IgD-negative memory B cell (primary cell): ENCODE results near the gene STK10. TPM values are rescaled to one million over a fixed set of nuclear protein-coding genes. Genes with fewer than 3 reads are reported as not detected.

Experiments used
- H3K27ac Mint-ChIP-seq, 3 donors: one replicate each; pipeline ENCODE4 v1.8.0; 2020 to 2022; ENCODE audit warnings: mild to moderate bottlenecking in 3 of 3, mixed read lengths in 3 of 3, moderate library complexity in 1 of 3
- H3K27me3 Mint-ChIP-seq: one replicate; pipeline ENCODE4 v1.8.0; 2021; ENCODE audit warnings: mixed read lengths
- H3K36me3 Mint-ChIP-seq: one replicate; pipeline ENCODE4 v1.8.0; 2020; ENCODE audit warnings: mild to moderate bottlenecking, mixed read lengths
- H3K4me1 Mint-ChIP-seq, 3 donors: one replicate each; pipeline ENCODE4 v1.8.0; 2020 to 2022; ENCODE audit warnings: mixed read lengths in 3 of 3, mild to moderate bottlenecking in 1 of 3
- H3K4me3 Mint-ChIP-seq, 4 donors: one replicate each; pipeline ENCODE4 v1.8.0; 2020 to 2022; ENCODE audit warnings: mild to moderate bottlenecking in 4 of 4, mixed read lengths in 4 of 4, moderate library complexity in 3 of 4
- H3K9me3 Mint-ChIP-seq, 3 donors: one replicate each; pipeline ENCODE4 v1.8.0; 2020 to 2021; ENCODE audit warnings: mixed read lengths in 3 of 3, mild to moderate bottlenecking in 1 of 3
- polyA plus RNA-seq: library from polyadenylated mRNA; unstranded; fragments of 300-500 nt; fragmentation: Illumina TruSeq; gene quantifications from one replicate; pipeline ENCODE4 v1.2.3, GENCODE V29; 2021

The STK10 gene
- polyA plus RNA-seq, 1 donor from 2014 or later, result 87.9 TPM

GRCh38 chr5:172129256-172129910 is 58.6 kb downstream of the STK10 start:
- no peaks in the 10 kb centered on the region for H3K27me3 Mint-ChIP-seq
- peak overlapping the region in 2 of 3 donors; percentile 20 to 67 for H3K27ac Mint-ChIP-seq
- H3K36me3 Mint-ChIP-seq, result peaks cover 7% of the 10 kb centered on the region
- H3K9me3 Mint-ChIP-seq, result no peaks in the 10 kb centered on the region
- no peak overlapping the region for H3K4me3 Mint-ChIP-seq
- H3K4me1 Mint-ChIP-seq, result peaks cover 16 to 32% (median 16%) of the 10 kb centered on the region in 3 donors

- no peaks in the 10 kb centered on the region for H3K27me3 Mint-ChIP-seq
- H3K9me3 Mint-ChIP-seq, result no peaks in the 10 kb centered on the region
- H3K36me3 Mint-ChIP-seq, result peaks cover 7% of the 10 kb centered on the region
- H3K4me1 Mint-ChIP-seq, result peaks cover 8 to 16% (median 9%) of the 10 kb centered on the region in 3 donors
- no peak overlapping the region for H3K4me3 Mint-ChIP-seq
- H3K27ac Mint-ChIP-seq, result no peak overlapping the region
Observed at GRCh38 chr5:172127581-172127980, 60.4 kb downstream of the STK10 start.

- no peak overlapping the region for H3K4me3 Mint-ChIP-seq
- no peaks in the 10 kb centered on the region for H3K9me3 Mint-ChIP-seq
- peak overlapping the region in 1 of 3 donors; percentile 53 for H3K27ac Mint-ChIP-seq
- H3K27me3 Mint-ChIP-seq, result no peaks in the 10 kb centered on the region
- H3K4me1 Mint-ChIP-seq, result peaks cover 0 to 10% (median 4%) of the 10 kb centered on the region in 3 donors
- H3K36me3 Mint-ChIP-seq, result peaks cover 8% of the 10 kb centered on the region
Observed at GRCh38 chr5:172123269-172123692, 64.7 kb downstream of the STK10 start.

- Mint-ChIP-seq H3K9me3 (no peaks in the 10 kb centered on the region), H3K27me3 (no peaks in the 10 kb centered on the region), H3K36me3 (peaks cover 12% of the 10 kb centered on the region), H3K4me3 (peak overlapping the region in 1 of 4 donors; percentile 11), H3K4me1 (peaks cover 7 to 21% (median 17%) of the 10 kb centered on the region in 3 donors), H3K27ac (peak overlapping the region in 2 of 3 donors; percentile 5 to 53)
Observed at GRCh38 chr5:172119921-172120688, 67.9 kb downstream of the STK10 start.

- H3K9me3 Mint-ChIP-seq, result peaks cover 0 to 2% (median 0%) of the 10 kb centered on the region in 3 donors
- no peak overlapping the region for H3K4me3 Mint-ChIP-seq
- peaks cover 15% of the 10 kb centered on the region for H3K36me3 Mint-ChIP-seq
- no peaks in the 10 kb centered on the region for H3K27me3 Mint-ChIP-seq
- peaks cover 17 to 25% (median 23%) of the 10 kb centered on the region in 3 donors for H3K4me1 Mint-ChIP-seq
- H3K27ac Mint-ChIP-seq, result peak overlapping the region; percentile 20 to 53 (median 39)
Observed at GRCh38 chr5:172118891-172119290, 69.1 kb downstream of the STK10 start.

GRCh38 chr5:172117977-172118701 is 69.9 kb downstream of the STK10 start:
- peaks cover 17% of the 10 kb centered on the region for H3K36me3 Mint-ChIP-seq
- H3K27me3 Mint-ChIP-seq, result no peaks in the 10 kb centered on the region
- no peak overlapping the region for H3K4me3 Mint-ChIP-seq
- H3K4me1 Mint-ChIP-seq, result peaks cover 23 to 31% (median 29%) of the 10 kb centered on the region in 3 donors
- H3K9me3 Mint-ChIP-seq, result peaks cover 0 to 2% (median 0%) of the 10 kb centered on the region in 3 donors
- peak overlapping the region; percentile 26 to 82 (median 32) for H3K27ac Mint-ChIP-seq

GRCh38 chr5:172115541-172115982 is 72.5 kb downstream of the STK10 start:
- peaks cover 41 to 42% (median 41%) of the 10 kb centered on the region in 3 donors for H3K4me1 Mint-ChIP-seq
- no peaks in the 10 kb centered on the region for H3K27me3 Mint-ChIP-seq
- peak overlapping the region; percentile 94 to 99 (median 96) for H3K27ac Mint-ChIP-seq
- H3K4me3 Mint-ChIP-seq, result peak overlapping the region; percentile 54 to 93 (median 76)
- H3K36me3 Mint-ChIP-seq, result peaks cover 17% of the 10 kb centered on the region
- H3K9me3 Mint-ChIP-seq, result peaks cover 0 to 2% (median 0%) of the 10 kb centered on the region in 3 donors

- Mint-ChIP-seq H3K27me3 (no peaks in the 10 kb centered on the region), H3K9me3 (peaks cover 0 to 2% (median 0%) of the 10 kb centered on the region in 3 donors), H3K36me3 (peaks cover 17% of the 10 kb centered on the region), H3K4me3 (peak overlapping the region; percentile 67 to 93 (median 80)), H3K27ac (peak overlapping the region; percentile 94 to 99 (median 96)), H3K4me1 (peaks cover 41 to 48% (median 47%) of the 10 kb centered on the region in 3 donors)
Observed at GRCh38 chr5:172114875-172115422, 73.1 kb downstream of the STK10 start.

- Mint-ChIP-seq H3K4me1 (peaks cover 41 to 49% (median 48%) of the 10 kb centered on the region in 3 donors), H3K36me3 (peaks cover 17% of the 10 kb centered on the region), H3K4me3 (peak overlapping the region; percentile 68 to 95 (median 84)), H3K27ac (peak overlapping the region; percentile 88 to 93 (median 93)), H3K27me3 (no peaks in the 10 kb centered on the region), H3K9me3 (peaks cover 0 to 2% (median 0%) of the 10 kb centered on the region in 3 donors)
Observed at GRCh38 chr5:172113036-172113435, 75.0 kb downstream of the STK10 start.

GRCh38 chr5:172111852-172112225 is 76.2 kb downstream of the STK10 start:
- peaks cover 0 to 2% (median 0%) of the 10 kb centered on the region in 3 donors for H3K9me3 Mint-ChIP-seq
- peaks cover 46 to 51% (median 50%) of the 10 kb centered on the region in 3 donors for H3K4me1 Mint-ChIP-seq
- H3K4me3 Mint-ChIP-seq, result peak overlapping the region in 3 of 4 donors; percentile 82 to 92 (median 91)
- peaks cover 16% of the 10 kb centered on the region for H3K36me3 Mint-ChIP-seq
- no peaks in the 10 kb centered on the region for H3K27me3 Mint-ChIP-seq
- H3K27ac Mint-ChIP-seq, result peak overlapping the region; percentile 93 to 98 (median 97)

- Mint-ChIP-seq H3K9me3 (peaks cover 0 to 2% (median 0%) of the 10 kb centered on the region in 3 donors), H3K27me3 (no peaks in the 10 kb centered on the region), H3K4me1 (peaks cover 48 to 49% (median 49%) of the 10 kb centered on the region in 3 donors), H3K4me3 (peak overlapping the region; percentile 74 to 92 (median 86)), H3K36me3 (peaks cover 13% of the 10 kb centered on the region), H3K27ac (peak overlapping the region; percentile 93 to 98 (median 97))
Observed at GRCh38 chr5:172110921-172111851, 76.8 kb downstream of the STK10 start.

GRCh38 chr5:172110260-172110815 is 77.7 kb downstream of the STK10 start:
- H3K27me3 Mint-ChIP-seq, result no peaks in the 10 kb centered on the region
- H3K4me1 Mint-ChIP-seq, result peaks cover 43 to 45% (median 45%) of the 10 kb centered on the region in 3 donors
- peaks cover 10% of the 10 kb centered on the region for H3K36me3 Mint-ChIP-seq
- peak overlapping the region in 3 of 4 donors; percentile 71 to 92 (median 91) for H3K4me3 Mint-ChIP-seq
- peaks cover 0 to 2% (median 0%) of the 10 kb centered on the region in 3 donors for H3K9me3 Mint-ChIP-seq
- H3K27ac Mint-ChIP-seq, result peak overlapping the region; percentile 93 to 98 (median 97)

GRCh38 chr5:172109749-172110148 is 78.3 kb downstream of the STK10 start:
- Mint-ChIP-seq H3K36me3 (peaks cover 7% of the 10 kb centered on the region), H3K27me3 (no peaks in the 10 kb centered on the region), H3K9me3 (peaks cover 0 to 1% (median 0%) of the 10 kb centered on the region in 3 donors), H3K27ac (peak overlapping the region; percentile 93 to 98 (median 94)), H3K4me1 (peaks cover 37 to 39% (median 39%) of the 10 kb centered on the region in 3 donors), H3K4me3 (peak overlapping the region in 2 of 4 donors; percentile 71 to 90)
